Heart left ventricle (tissue), 16 donors: ENCODE measurements around the gene PTPRM. TPM values are rescaled to one million over a fixed set of nuclear protein-coding genes. Genes with fewer than 3 reads are reported as not detected.

ENCODE experiments used
- ATAC-seq, 4 donors: fragments of 200-7000 bp; cut with Tn5 transposase; one replicate each; pipeline ENCODE4 v1.9.1; 2020 to 2022; ENCODE audit warnings: moderate library complexity in 4 of 4, mild to moderate bottlenecking in 3 of 4, moderate number of reproducible peaks in 1 of 4
- DNase-seq, 5 donors: peaks; one replicate each; pipeline ENCODE4 v3.0.0-alpha.2; 2020
- H3K27ac ChIP-seq, 12 donors: fragments of 200-600 bp; sonication (generic) in 4 of 12; one replicate each; pipeline versions ENCODE4 v1.5.0 to v1.8.0; 2016 to 2022; ENCODE audit warnings: mild to moderate bottlenecking in 2 of 12
- H3K27me3 ChIP-seq, 9 donors: fragments of 200-600 bp; sonication (generic) in 2 of 9; one replicate each; pipeline versions ENCODE4 v1.5.1 to v1.8.0; 2016 to 2022; ENCODE audit warnings: mild to moderate bottlenecking in 3 of 9
- H3K36me3 ChIP-seq, 9 donors: fragments of 200-600 bp; sonication (generic) in 2 of 9; one replicate each; pipeline versions ENCODE4 v1.5.0 to v1.8.0; 2018 to 2022; ENCODE audit warnings: mild to moderate bottlenecking in 2 of 9
- H3K4me1 ChIP-seq, 12 donors: fragments of 200-600 bp; sonication (generic) in 4 of 12; one replicate each; pipeline versions ENCODE4 v1.5.0 to v1.8.0; 2016 to 2022; ENCODE audit warnings: mild to moderate bottlenecking in 3 of 12
- H3K4me3 ChIP-seq, 12 donors: fragments of 200-600 bp; sonication (generic) in 4 of 12; one replicate each; pipeline versions ENCODE4 v1.5.0 to v1.8.0; 2017 to 2022; ENCODE audit warnings: mild to moderate bottlenecking in 9 of 12, moderate library complexity in 4 of 12
- H3K9me3 ChIP-seq, 12 donors: fragments of 200-600 bp; sonication (generic) in 4 of 12; one replicate each; pipeline versions ENCODE4 v1.5.0 to v1.8.0; 2016 to 2022; ENCODE audit warnings: mild to moderate bottlenecking in 1 of 12
- CTCF ChIP-seq, 12 donors: fragments of 200-600 bp; sonication (generic) in 4 of 12; IDR thresholded peaks; one replicate each; pipeline versions ENCODE4 v1.5.0 to v1.8.0; 2018 to 2022; ENCODE audit warnings: antibody characterized with exemption in 12 of 12, mild to moderate bottlenecking in 5 of 12
- POLR2A ChIP-seq, 2 donors: fragments of 450-650 bp; IDR thresholded peaks; one replicate each; pipeline ENCODE4 v1.6.1; 2017; ENCODE audit warnings: antibody characterized with exemption in 2 of 2, mild to moderate bottlenecking in 2 of 2, moderate library complexity in 2 of 2
- WGBS, 4 donors: extraction: QIAGEN DNeasy Blood & Tissue Kit in 2 of 4; methylation state at CpG; one replicate each; pipeline versions ENCODE4 v1.1.5 to v1.1.7; 2013 to 2018; 5-methylcytosine and 5-hydroxymethylcytosine counted together
- intact Hi-C, 10 donors: fragments of 100-400 bp; cut with DNase I; formaldehyde crosslinking; loops; one replicate each; pipeline versions ENCODE4 v1.11.1 to v1.14.2; 2022
- polyA plus RNA-seq, 2 donors: library from polyadenylated mRNA; stranded (reverse); fragments of 200-250 nt; gene quantifications; one replicate each; pipeline ENCODE4 v1.2.3, GENCODE V29; 2013
- total RNA-seq, 9 donors: library from RNA; depleted of rRNA in 2 of 9; stranded (reverse); fragments of >200 nt in 2 of 9; fragmentation: NEBNext Ultra II Directional in 3 of 9; extraction: Animal tissue kit (Norgen Biotek cat#: 25700) in 3 of 9; gene quantifications; one replicate each; pipeline versions ENCODE4 v1.1.0 to v1.2.4, GENCODE V29; 2016 to 2023
- donor health status: ischemic (EF 13 %, LVEDD 7.1; RV severe dilation, severe dysfunction).
- donor health status: healthy with polysubstance abuse.
- donor health status: DM: no; HTN: yes; CAD: no.
- donor health status: DM: no; HTN: no; CAD: no.
- donor health status: ischemic (EF 25% LVEDD 6.9; RV normal size, moderate dysfunction).
- donor health status: ischemic (EF 25% LVEDD 5.7; RV mildly dilated, moderate dysfunction).
- donor health status: healthy.
- donor health status: DM: yes; HTN: yes; CAD: no.
- donor health status: ischemic (EF 35%, LVEDD 5.7; RV mildly dilated, moderate dysfunction).
- donor health status: nonischemic (EF 11% LVEDD 7.7; RV severe dilation, severe dysfunction).
- donor health status: DM: yes; HTN: yes; CAD: no.
- donor health status: PGD.
- donor health status: ischemic (EF 29% LVEDD 5.4; RV normal size, mild dysfunction).
- donor health status: nonischemic (EF 23%, LVEDD 6.1; RV moderate dilation, normal function).

The PTPRM gene
- total and polyA plus RNA-seq, 11 donors = 93.8 to 186 (median 123) TPM

DNA sequence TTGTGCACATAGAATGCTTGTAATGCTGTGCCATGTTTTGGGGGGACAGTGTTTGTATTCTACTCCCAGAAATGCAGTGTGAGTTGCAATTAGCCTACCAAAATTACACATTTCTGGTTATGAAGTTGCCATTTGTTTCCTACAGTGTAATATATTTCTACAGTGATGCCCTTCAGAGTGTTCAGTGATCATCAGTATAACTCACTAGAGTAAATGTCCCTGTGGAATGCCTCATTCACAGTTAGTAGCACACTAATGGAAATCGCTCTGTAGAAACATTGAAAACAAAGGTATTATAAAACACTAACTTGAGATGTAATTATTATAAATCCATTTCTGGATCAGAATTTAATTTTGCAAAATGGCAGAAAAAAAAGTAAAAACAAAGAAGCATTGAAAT is 498.7 kb downstream of the PTPRM start:
- TF ChIP-seq CTCF (IDR thresholded peaks at IDR 0.05) (no peak), POLR2A (IDR thresholded peaks at IDR 0.05) (no peak)
- Histone ChIP-seq H3K36me3 (peaks cover 0 to 14% (median 3%) of the 10 kb centered on the region in 9 donors), H3K4me3 (no peak overlapping the region), H3K4me1 (no peaks in the 10 kb centered on the region), H3K27ac (no peak overlapping the region), H3K9me3 (no peaks in the 10 kb centered on the region), H3K27me3 (no peaks in the 10 kb centered on the region)
- ATAC-seq = no peak
- no peak for DNase-seq
- WGBS, 4 donors = 96 to 100% (median 98%) methylated on average over 1 of the region's 1 CpG
- intact Hi-C loops = no loop called here

GRCh38 chr18:8069708-8070107 is 502.6 kb downstream of the PTPRM start:
- H3K9me3 ChIP-seq = no peaks in the 10 kb centered on the region
- ATAC-seq (no peak), DNase-seq (no peak)
- no peaks in the 10 kb centered on the region for H3K27me3 ChIP-seq
- no peak overlapping the region for H3K4me3 ChIP-seq
- H3K4me1 ChIP-seq = peaks cover 0 to 4% (median 0%) of the 10 kb centered on the region in 12 donors
- 95 to 98% (median 96%) methylated on average over 8 of the region's 8 CpGs for WGBS, 4 donors
- intact Hi-C loops = loop anchor here in 1 of 10 donors (10.0 kb wide), 1 partner anchor 275 kb away; no protein-coding TSS in a partner anchor
- TF ChIP-seq POLR2A (IDR thresholded peaks at IDR 0.05) (no peak), CTCF (IDR thresholded peaks at IDR 0.05) (no peak)
- H3K27ac ChIP-seq = no peak overlapping the region
- peaks cover 0 to 19% (median 3%) of the 10 kb centered on the region in 9 donors for H3K36me3 ChIP-seq

DNA sequence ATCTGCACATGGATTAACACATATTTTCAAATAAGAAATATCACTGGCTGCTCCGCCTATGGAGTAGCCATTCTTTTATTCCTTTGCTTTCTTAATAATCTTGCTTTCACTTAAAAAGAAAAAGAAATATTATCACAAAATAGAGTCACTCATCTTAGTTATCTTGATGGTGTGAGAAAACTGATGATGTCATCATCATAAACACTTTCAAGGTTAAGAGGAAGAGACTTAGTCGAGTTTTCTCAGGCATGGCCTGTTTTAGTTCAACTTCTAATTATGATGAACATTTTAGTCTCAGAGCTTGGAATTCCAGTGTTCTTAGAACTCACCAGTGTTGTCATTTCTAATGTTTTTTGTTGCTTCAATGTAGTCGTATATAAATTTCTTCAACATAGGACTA is 506.1 kb downstream of the PTPRM start:
- Histone ChIP-seq H3K27ac (no peak overlapping the region), H3K27me3 (no peaks in the 10 kb centered on the region), H3K36me3 (peaks cover 0 to 19% (median 3%) of the 10 kb centered on the region in 9 donors), H3K4me3 (no peak overlapping the region), H3K9me3 (no peaks in the 10 kb centered on the region), H3K4me1 (peaks cover 0 to 4% (median 0%) of the 10 kb centered on the region in 12 donors)
- TF ChIP-seq CTCF (IDR thresholded peaks at IDR 0.05) (no peak), POLR2A (IDR thresholded peaks at IDR 0.05) (no peak)
- no peak for DNase-seq
- intact Hi-C loops = loop anchor here in 1 of 10 donors (10.0 kb wide), 1 partner anchor 278 kb away; no protein-coding TSS in a partner anchor
- WGBS, 4 donors = 78 to 87% (median 81%) methylated on average over 3 of the region's 3 CpGs
- ATAC-seq = no peak

- Histone ChIP-seq H3K4me1 (peaks cover 0 to 23% (median 3%) of the 10 kb centered on the region in 12 donors), H3K27me3 (no peaks in the 10 kb centered on the region), H3K27ac (no peak overlapping the region), H3K9me3 (no peaks in the 10 kb centered on the region), H3K36me3 (peaks cover 0 to 27% (median 0%) of the 10 kb centered on the region in 9 donors), H3K4me3 (no peak overlapping the region)
- DNase-seq (no peak), ATAC-seq (no peak)
- TF ChIP-seq POLR2A (IDR thresholded peaks at IDR 0.05) (no peak), CTCF (IDR thresholded peaks at IDR 0.05) (no peak)
- intact Hi-C loops = loop anchor here in 4 of 10 donors (10.0 kb wide), 2 partner anchors 285 to 305 kb away; no protein-coding TSS in a partner anchor
These were observed 513.0 kb downstream of the PTPRM start for GRCh38 chr18:8080092-8080491.
